ENCODE results near the gene IFI27L2.

DNA sequence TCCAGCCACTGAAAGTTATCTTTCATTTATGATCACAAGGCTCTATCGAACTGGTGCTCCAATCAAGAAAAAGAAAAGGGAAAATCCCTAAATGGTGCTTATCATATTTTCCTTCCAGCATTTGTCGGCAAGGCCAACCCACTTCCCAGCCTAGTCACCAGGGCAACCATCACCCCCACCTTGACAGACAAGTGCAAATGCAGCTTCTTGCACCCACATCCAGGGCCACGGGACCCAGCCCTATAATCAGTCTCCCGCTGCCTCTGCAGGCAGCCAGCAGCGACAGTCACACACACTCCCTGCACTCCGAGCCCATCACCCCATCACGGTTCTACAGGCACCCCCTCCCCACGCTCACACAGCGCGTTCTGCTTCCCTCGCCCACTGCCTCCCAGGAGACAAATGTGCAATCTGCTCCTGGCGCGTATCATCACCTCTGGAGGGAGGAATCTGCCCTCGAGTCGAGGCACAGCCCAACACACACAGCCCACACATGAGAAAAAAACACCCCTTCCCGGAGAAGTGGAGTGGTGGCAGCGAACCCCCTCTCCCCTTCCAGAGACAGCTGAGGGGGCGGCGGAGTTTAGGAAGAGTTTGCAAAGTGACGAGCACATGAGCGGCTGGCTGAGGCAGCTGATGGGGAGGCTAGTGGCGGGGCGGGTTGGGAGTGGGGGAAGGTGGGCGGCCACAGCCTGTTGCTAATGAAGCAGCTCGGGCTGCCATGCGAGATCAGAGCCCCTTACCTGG, 35.5 kb upstream of the IFI27L2 start:
- TF ChIP-seq, protein P1, sequence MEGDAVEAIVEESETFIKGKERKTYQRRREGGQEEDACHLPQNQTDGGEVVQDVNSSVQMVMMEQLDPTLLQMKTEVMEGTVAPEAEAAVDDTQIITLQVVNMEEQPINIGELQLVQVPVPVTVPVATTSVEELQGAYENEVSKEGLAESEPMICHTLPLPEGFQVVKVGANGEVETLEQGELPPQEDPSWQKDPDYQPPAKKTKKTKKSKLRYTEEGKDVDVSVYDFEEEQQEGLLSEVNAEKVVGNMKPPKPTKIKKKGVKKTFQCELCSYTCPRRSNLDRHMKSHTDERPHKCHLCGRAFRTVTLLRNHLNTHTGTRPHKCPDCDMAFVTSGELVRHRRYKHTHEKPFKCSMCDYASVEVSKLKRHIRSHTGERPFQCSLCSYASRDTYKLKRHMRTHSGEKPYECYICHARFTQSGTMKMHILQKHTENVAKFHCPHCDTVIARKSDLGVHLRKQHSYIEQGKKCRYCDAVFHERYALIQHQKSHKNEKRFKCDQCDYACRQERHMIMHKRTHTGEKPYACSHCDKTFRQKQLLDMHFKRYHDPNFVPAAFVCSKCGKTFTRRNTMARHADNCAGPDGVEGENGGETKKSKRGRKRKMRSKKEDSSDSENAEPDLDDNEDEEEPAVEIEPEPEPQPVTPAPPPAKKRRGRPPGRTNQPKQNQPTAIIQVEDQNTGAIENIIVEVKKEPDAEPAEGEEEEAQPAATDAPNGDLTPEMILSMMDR (IDR thresholded peaks at IDR 0.05), result no peak
- no peak for TF ChIP-seq POLR2A (IDR thresholded peaks at IDR 0.05)
- no peak for TF ChIP-seq EP300 (IDR thresholded peaks at IDR 0.05; ENCODE audit: low read depth)

Measured in transverse colon (tissue), 3 donors.